ENCODE results near the gene KIF16B.

- TF ChIP-seq ESRRA (CRISPR knock-in tag; IDR thresholded peaks at IDR 0.05; ENCODE audit: borderline replicate concordance): no peak
- no peak for TF ChIP-seq NFE2L1 (CRISPR knock-in tag; IDR thresholded peaks at IDR 0.05)
These were observed 127.0 kb downstream of the KIF16B start for GRCh38 chr20:16446246-16446645.

Data from WTC11 (cell line).